Endothelial cell of umbilical vein (primary cell): Measurements from ENCODE around the gene LILRB3. TPM values are rescaled to one million over a fixed set of nuclear protein-coding genes. Genes with fewer than 3 reads are reported as not detected.
A peak's percentile ranks its signal among the peaks of the same experiment; 100 is the strongest.

Source experiments
- BruUV-seq: library from RNA; stranded (reverse); fragments of 400-500 nt; replicated peaks from 2 replicates; lab custom pipeline; 2021; lab: Mats Ljungman, UMichigan
- CTCF ChIA-PET: fragments of 300-600, 350-600 bp; sonication (Branson Sonifier 250); formaldehyde crosslinking; loops from one replicate; lab custom pipeline; 2021; ENCODE audit warnings: antibody characterized with exemption, inconsistent platforms; lab: Charles Lee
- POLR2A ChIA-PET: fragments of 300-600, 350-600 bp; sonication (Branson Sonifier 250); formaldehyde crosslinking; loops from one replicate; lab custom pipeline; 2021; ENCODE audit warnings: antibody characterized with exemption, inconsistent platforms; lab: Charles Lee
- DNase-seq: peaks from one replicate; pipeline ENCODE4 v3.0.0-alpha.2; 2011; ENCODE audit warnings: low read depth, low spot score
- FAIRE-seq: peaks from 2 replicates; lab custom pipeline; 2011; peaks lifted over from hg19 to GRCh38; lab: Jason Lieb, UNC
- H2AFZ ChIP-seq: 2 replicates; pipeline ENCODE4 v1.6.0; 2012; ENCODE audit warnings: low read depth, low read length, control low read depth, inconsistent platforms
- H3K27ac ChIP-seq: 2 replicates; pipeline ENCODE4 v1.5.1; 2011; ENCODE audit warnings: low read depth, mild to moderate bottlenecking, control low read depth, low read length, moderate library complexity; ENCODE audit not compliant: insufficient read depth
- H3K27me3 ChIP-seq, 2 experiments: 2 replicates each; pipeline versions ENCODE4 v1.6.0 to v1.6.1; 2011; ENCODE audit warnings: low read length in 2 of 2, mixed read lengths in 1 of 2; ENCODE audit not compliant: control insufficient read depth in 2 of 2, insufficient read depth in 2 of 2
- H3K36me3 ChIP-seq, 2 experiments: 2 replicates in 1 of 2; 3 replicates in 1 of 2; pipeline ENCODE4 v1.5.1; 2011; ENCODE audit warnings: low read length in 2 of 2, mild to moderate bottlenecking in 1 of 2, moderate library complexity in 1 of 2; ENCODE audit not compliant: control insufficient read depth in 2 of 2, insufficient read depth in 2 of 2; ENCODE audit errors: extremely low read depth in 1 of 2
- H3K4me1 ChIP-seq: 3 replicates; pipeline ENCODE4 v1.5.1; 2011; ENCODE audit warnings: mild to moderate bottlenecking, low read length; ENCODE audit not compliant: control insufficient read depth, insufficient read depth; ENCODE audit errors: extremely low read depth
- H3K4me2 ChIP-seq: 2 replicates; pipeline ENCODE4 v1.6.1; 2011; ENCODE audit warnings: low read length, control low read depth, mixed read lengths; ENCODE audit not compliant: insufficient read depth
- H3K4me3 ChIP-seq, 3 experiments: fragments of 200-600 bp in 1 of 3; sonication (generic), shearing (Covaris generic) in 1 of 3; replicated peaks in 1 of 3; 2 replicates each; pipeline ENCODE4 v1.5.1; 2011 to 2016; ENCODE audit warnings: control low read depth in 3 of 3, low read length in 3 of 3, mild to moderate bottlenecking in 2 of 3, inconsistent platforms in 1 of 3, low read depth in 1 of 3, moderate library complexity in 1 of 3; ENCODE audit not compliant: insufficient read depth in 1 of 3
- H3K79me2 ChIP-seq: 2 replicates; pipeline ENCODE4 v1.6.0; 2012; ENCODE audit warnings: low read length, inconsistent platforms; ENCODE audit not compliant: control insufficient read depth, insufficient read depth
- H3K9ac ChIP-seq: replicated peaks from 2 replicates; pipeline ENCODE3; 2011; ENCODE audit warnings: low read length, control low read depth; ENCODE audit not compliant: insufficient read depth; ENCODE audit errors: extremely low read depth
- H3K9me1 ChIP-seq: replicated peaks from 3 replicates; pipeline ENCODE4 v1.6.0; 2011; ENCODE audit warnings: mild to moderate bottlenecking, low read length; ENCODE audit not compliant: control insufficient read depth, insufficient read depth; ENCODE audit errors: extremely low read depth
- H3K9me3 ChIP-seq: replicated peaks from 2 replicates; pipeline ENCODE4 v1.5.1; 2012; ENCODE audit warnings: low read length, inconsistent platforms; ENCODE audit not compliant: control insufficient read depth, insufficient read depth
- H4K20me1 ChIP-seq: replicated peaks from 2 replicates; pipeline ENCODE3; 2011; ENCODE audit warnings: mild to moderate bottlenecking, low read length; ENCODE audit not compliant: control insufficient read depth, insufficient read depth; ENCODE audit errors: extremely low read depth
- CTCF ChIP-seq, 2 donors: IDR thresholded peaks; 1 replicate in 1 of 2; 2 replicates in 1 of 2; pipeline ENCODE4 v1.5.1; 2011; ENCODE audit warnings: low read length in 2 of 2, mild to moderate bottlenecking in 2 of 2, moderate library complexity in 2 of 2, control low read depth in 1 of 2, inconsistent platforms in 1 of 2, low read depth in 1 of 2; ENCODE audit not compliant: insufficient read depth in 1 of 2; ENCODE audit errors: extremely low read depth in 1 of 2
- EZH2 ChIP-seq: IDR thresholded peaks from 2 replicates; pipeline ENCODE4 v1.6.1; 2012; ENCODE audit warnings: borderline replicate concordance, low read depth, mild to moderate bottlenecking, moderate library complexity, low read length, inconsistent platforms; ENCODE audit not compliant: severe bottlenecking
- FOS ChIP-seq: IDR thresholded peaks from 2 replicates; pipeline ENCODE4 v1.6.1; 2011; ENCODE audit warnings: mild to moderate bottlenecking, low read length, moderate library complexity, borderline replicate concordance; ENCODE audit not compliant: insufficient read depth
- GATA2 ChIP-seq: IDR thresholded peaks from 2 replicates; pipeline ENCODE4 v1.7.0; 2011; ENCODE audit warnings: low read depth, mild to moderate bottlenecking, moderate library complexity, mixed read lengths, low read length; ENCODE audit not compliant: insufficient read length, insufficient read depth
- JUN ChIP-seq: IDR thresholded peaks from 2 replicates; pipeline ENCODE4 v1.6.1; 2011; ENCODE audit warnings: borderline replicate concordance, low read depth; ENCODE audit not compliant: insufficient read length, insufficient read depth
- MAX ChIP-seq: IDR thresholded peaks from 2 replicates; pipeline ENCODE4 v1.6.1; 2011; ENCODE audit not compliant: insufficient read depth, insufficient read length
- MYC ChIP-seq: IDR thresholded peaks from one replicate; pipeline ENCODE4 v1.6.1; 2011; ENCODE audit warnings: mild to moderate bottlenecking, low read depth, low read length
- POLR2A ChIP-seq: IDR thresholded peaks from 2 replicates; pipeline ENCODE4 v1.6.1; 2012; ENCODE audit warnings: low read depth, mild to moderate bottlenecking, control low read depth, low read length
- POLR2AphosphoS5 ChIP-seq: IDR thresholded peaks from 2 replicates; pipeline ENCODE4 v1.6.1; 2012; ENCODE audit warnings: low read depth, mild to moderate bottlenecking, control low read depth, low read length, moderate library complexity; ENCODE audit not compliant: insufficient read depth
- dilution Hi-C: fragments of 300-500 bp; cut with MboI; formaldehyde crosslinking; loops from one replicate; pipeline ENCODE4 v1.15.0; 2019; ENCODE audit warnings: low sequenced_read_pairs; ENCODE audit not compliant: extremely low pct_ligation_motif_present
- intact Hi-C: fragments of 100-400 bp; cut with micrococcal nuclease; formaldehyde crosslinking; loops from one replicate; pipeline ENCODE4 v1.10.0; 2022
- polyA plus RNA-seq, 4 experiments: library from polyadenylated mRNA; depleted of rRNA in 3 of 4; stranded (reverse) in 3 of 4; unstranded in 1 of 4; fragments of >200 nt; gene quantifications; 2 replicates each; pipeline versions ENCODE4 v1.2.1 to v1.2.3, GENCODE V29; 2011 to 2012; ENCODE audit warnings: missing spikeins in 1 of 4
- total RNA-seq: library from RNA; stranded (reverse); gene quantifications from 2 replicates; pipeline ENCODE4 v1.2.3, GENCODE V29; 2021

The LILRB3 gene
- total and polyA plus RNA-seq, 2 donors (not counting 3 experiments of a cell fraction or from before 2014, with no cell fraction given), result not detected

GRCh38 chr19:54201172-54201701 lies 21.6 kb downstream of the LILRB3 start:
- ChIA-PET POLR2A (interaction anchor here (0.7 to 6.0 kb wide), 7 partner anchors 9 to 680 kb away, joined by 3 to 91 read pairs (median 4); partner anchors contain the start of genes CNOT3, MBOAT7, MYADM and PRPF31), CTCF (interaction anchor here (1.4 to 2.0 kb wide), 2 partner anchors 10 to 65 kb away, joined by 8 read pairs; partner anchors contain the start of gene TSEN34)
- BruUV-seq, result TSS peak; percentile 54
- Histone ChIP-seq H3K79me2 (peaks cover 56% of the 10 kb centered on the region), H2AFZ (no peak overlapping the region), H3K27ac (peak overlapping the region; percentile 91), H3K36me3 (peaks cover 32 to 34% of the 10 kb centered on the region in 2 experiments), H3K9me1 (no peaks in the 10 kb centered on the region), H3K4me3 (peak overlapping the region; percentile 45 to 97 (median 64)), H3K9me3 (no peaks in the 10 kb centered on the region), H3K9ac (peak overlapping the region; percentile 95), H3K4me2 (peak overlapping the region; percentile 96), H3K27me3 (no peaks in the 10 kb centered on the region), H3K4me1 (peaks cover 40% of the 10 kb centered on the region), H4K20me1 (peaks cover 3% of the 10 kb centered on the region)
- no peak for TF ChIP-seq POLR2A
- TF ChIP-seq CTCF (IDR thresholded peaks at IDR 0.05; ENCODE audit: extremely low read depth in 1 of 2, insufficient read depth in 1 of 2, low read depth in 1 of 2, low read length in 2 of 2), result no peak
- no peak for TF ChIP-seq POLR2AphosphoS5
- no peak for TF ChIP-seq MYC
- TF ChIP-seq FOS, result no peak
- TF ChIP-seq EZH2, result no peak
- no peak for TF ChIP-seq MAX
- TF ChIP-seq GATA2, result no peak
- TF ChIP-seq JUN, result no peak
- dilution Hi-C loops, result no loop called here
- intact Hi-C loops, result loop anchor here (5.0 kb wide), 2 partner anchors 39 to 246 kb away; partner anchors contain the start of gene LENG8
- DNase-seq (no peak), FAIRE-seq (no peak)
